Measurements from ENCODE around the gene IRF2BP2.
"Not testable (repeated sequence)": the region's sequence is repeated elsewhere in the genome, so short reads cannot be mapped to it uniquely, and the experiment has no call there.

IRF2BP2 gene

GRCh38 chr1:234610061-234610665 lies at the start of gene IRF2BP2:
TSS of gene IRF2BP2 (minus strand) at chr1:234610178. CDS start at chr1:234609494, 684 bp downstream.
- peak; percentile 62 for DNase-seq

- peak; percentile 16 for DNase-seq
Observed at GRCh38 chr1:234659538-234659937, 49.6 kb upstream of the IRF2BP2 start.

GRCh38 chr1:234658138-234658537 lies 48.2 kb upstream of the IRF2BP2 start:
- DNase-seq: peak; percentile 16

- DNase-seq: peak; percentile 54
Observed at GRCh38 chr1:234656944-234657654, 47.1 kb upstream of the IRF2BP2 start.

- no peak for DNase-seq
Observed at GRCh38 chr1:234656070-234656895, 46.3 kb upstream of the IRF2BP2 start.

- no peak for DNase-seq
Observed at GRCh38 chr1:234655328-234656069, 45.5 kb upstream of the IRF2BP2 start.

GRCh38 chr1:234654002-234654733 lies 44.2 kb upstream of the IRF2BP2 start:
- no peak for DNase-seq

- DNase-seq: no peak
Observed at GRCh38 chr1:234649432-234650081, 39.6 kb upstream of the IRF2BP2 start.

- DNase-seq: no peak
Observed at GRCh38 chr1:234647758-234648157, 37.8 kb upstream of the IRF2BP2 start.

GRCh38 chr1:234647245-234647644 lies 37.3 kb upstream of the IRF2BP2 start:
- DNase-seq: no peak

- no peak for DNase-seq
Observed at GRCh38 chr1:234645964-234646363, 36.0 kb upstream of the IRF2BP2 start.

- no peak for DNase-seq
Observed at GRCh38 chr1:234645474-234645953, 35.5 kb upstream of the IRF2BP2 start.

GRCh38 chr1:234644928-234645327 lies 35.0 kb upstream of the IRF2BP2 start:
- no peak for DNase-seq

GRCh38 chr1:234643850-234644134 lies 33.8 kb upstream of the IRF2BP2 start:
- no peak for DNase-seq

- no peak for DNase-seq
Observed at GRCh38 chr1:234643111-234643849, 33.3 kb upstream of the IRF2BP2 start.

- no peak for DNase-seq
Observed at GRCh38 chr1:234642428-234642827, 32.5 kb upstream of the IRF2BP2 start.

- DNase-seq: no peak
Observed at GRCh38 chr1:234639961-234640360, 30.0 kb upstream of the IRF2BP2 start.

- DNase-seq: peak; percentile 74
Observed at GRCh38 chr1:234638832-234639799, 29.1 kb upstream of the IRF2BP2 start.

GRCh38 chr1:234634922-234635321 lies 24.9 kb upstream of the IRF2BP2 start:
- DNase-seq: not testable (repeated sequence)

- DNase-seq: no peak
Observed at GRCh38 chr1:234634387-234634786, 24.4 kb upstream of the IRF2BP2 start.

All from kidney glomerular epithelial cell (primary cell).